ENCODE data around the gene TGM2. TPM values are rescaled to one million over a fixed set of nuclear protein-coding genes. Genes with fewer than 3 reads are reported as not detected.

Gene TGM2
- total RNA-seq, 4 donors from 2014 or later: 14.2 to 52.0 (median 21.7) TPM

DNA sequence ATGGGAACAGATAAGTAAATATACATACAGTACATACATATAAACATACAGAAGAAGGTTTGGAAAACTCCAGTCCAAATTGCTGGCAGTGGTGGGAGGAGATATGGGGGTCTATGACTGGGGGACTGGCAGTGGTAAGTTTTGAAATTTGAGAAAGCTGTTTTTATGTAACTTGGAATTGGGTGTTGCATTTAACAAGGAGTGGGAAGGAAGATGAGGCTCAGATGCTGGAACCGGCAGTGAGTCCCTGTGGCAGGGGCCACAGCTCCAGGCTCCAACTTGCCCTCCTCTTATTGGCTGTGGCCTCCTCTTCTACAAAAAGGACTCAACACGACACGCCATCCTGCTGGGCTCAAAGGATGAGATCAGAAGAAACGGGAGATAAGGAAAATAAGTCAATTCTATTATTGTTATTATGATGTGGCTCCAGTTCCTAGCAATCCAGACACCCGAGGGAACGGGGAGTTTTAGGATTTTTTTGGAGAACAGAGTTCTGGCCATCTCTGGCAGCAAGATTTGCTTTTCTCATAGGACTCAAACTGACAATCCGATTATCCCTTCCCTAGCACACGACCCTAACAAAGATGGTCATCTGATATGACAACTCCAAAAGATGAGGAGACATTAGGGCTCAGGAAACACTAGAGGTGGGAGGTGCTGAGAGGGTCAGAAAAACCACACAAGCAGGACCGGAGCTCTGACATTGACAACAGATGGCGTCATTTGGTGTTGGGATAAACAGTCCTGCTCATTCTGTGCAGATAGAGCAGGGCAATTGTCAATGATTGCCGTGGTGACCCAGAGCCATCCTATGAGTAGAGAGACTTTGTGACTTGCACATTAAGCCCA lies 6.0 kb upstream of the TGM2 start:
- Histone ChIP-seq H3K36me3 (no peaks in the 10 kb centered on the region), H3K27ac (peak overlapping the region in 1 of 4 donors; percentile 10), H3K4me1 (peaks cover 0 to 18% (median 3%) of the 10 kb centered on the region in 4 donors), H3K4me3 (no peak overlapping the region), H3K27me3 (peaks cover 4% of the 10 kb centered on the region), H3K9me3 (no peaks in the 10 kb centered on the region)
- 48 to 60% methylated on average over 7 to 11 of the region's 11 CpGs for whole genome bisulfite sequencing, 2 donors (ENCODE audit: low coverage in 1 of 2)
- in situ Hi-C loops (cut with MboI; ENCODE audit: low pct_ligation_motif_present in 1 of 4, low pct_unique_long_range_greater_than_20kb in 1 of 4, low sequenced_read_pairs in 3 of 4): loop anchor here in 1 of 4 donors (25.0 kb wide), 1 partner anchor 109 kb away; no protein-coding TSS in a partner anchor
- TF ChIP-seq EP300 (IDR thresholded peaks at IDR 0.05; ENCODE audit: low read depth): no peak
- TF ChIP-seq POLR2AphosphoS5 (IDR thresholded peaks at IDR 0.05): no peak
- TF ChIP-seq POLR2A (IDR thresholded peaks at IDR 0.05): no peak
- TF ChIP-seq, protein P1, sequence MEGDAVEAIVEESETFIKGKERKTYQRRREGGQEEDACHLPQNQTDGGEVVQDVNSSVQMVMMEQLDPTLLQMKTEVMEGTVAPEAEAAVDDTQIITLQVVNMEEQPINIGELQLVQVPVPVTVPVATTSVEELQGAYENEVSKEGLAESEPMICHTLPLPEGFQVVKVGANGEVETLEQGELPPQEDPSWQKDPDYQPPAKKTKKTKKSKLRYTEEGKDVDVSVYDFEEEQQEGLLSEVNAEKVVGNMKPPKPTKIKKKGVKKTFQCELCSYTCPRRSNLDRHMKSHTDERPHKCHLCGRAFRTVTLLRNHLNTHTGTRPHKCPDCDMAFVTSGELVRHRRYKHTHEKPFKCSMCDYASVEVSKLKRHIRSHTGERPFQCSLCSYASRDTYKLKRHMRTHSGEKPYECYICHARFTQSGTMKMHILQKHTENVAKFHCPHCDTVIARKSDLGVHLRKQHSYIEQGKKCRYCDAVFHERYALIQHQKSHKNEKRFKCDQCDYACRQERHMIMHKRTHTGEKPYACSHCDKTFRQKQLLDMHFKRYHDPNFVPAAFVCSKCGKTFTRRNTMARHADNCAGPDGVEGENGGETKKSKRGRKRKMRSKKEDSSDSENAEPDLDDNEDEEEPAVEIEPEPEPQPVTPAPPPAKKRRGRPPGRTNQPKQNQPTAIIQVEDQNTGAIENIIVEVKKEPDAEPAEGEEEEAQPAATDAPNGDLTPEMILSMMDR (IDR thresholded peaks at IDR 0.05): no peak
- no peak for DNase-seq
- intact Hi-C loops (cut with DNase I; ENCODE audit: low total_unique reads): no loop called here

DNA sequence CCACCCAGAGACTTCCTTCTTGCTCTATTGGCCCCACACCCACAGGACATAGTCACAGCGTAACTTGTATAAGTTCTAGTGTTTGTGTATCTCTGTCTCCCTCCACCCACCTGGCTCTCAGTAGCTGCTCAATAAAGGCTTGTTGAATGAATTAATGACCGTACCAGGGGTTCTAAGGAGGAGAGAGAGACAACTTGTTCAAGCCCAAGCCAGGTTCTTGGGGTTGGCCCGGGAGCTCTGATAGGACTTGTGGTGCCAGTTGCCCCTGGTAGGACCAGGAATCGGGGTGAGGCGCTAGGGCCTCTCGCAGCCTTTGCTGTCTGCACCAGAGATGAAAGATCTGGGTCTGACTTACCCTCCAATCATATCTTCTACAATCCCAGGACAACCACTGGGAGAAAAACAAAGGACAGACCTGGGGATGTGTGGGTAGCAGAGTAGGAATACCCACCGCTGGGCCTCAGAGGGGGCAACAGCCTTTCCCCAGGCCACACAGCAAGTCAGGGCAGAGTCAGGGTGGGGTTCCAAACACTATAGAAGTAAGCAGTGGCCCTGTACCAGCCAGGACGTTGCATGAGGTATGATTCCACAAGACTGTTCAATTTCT lies 5.3 kb upstream of the TGM2 start:
- Histone ChIP-seq H3K4me1 (peaks cover 4 to 24% (median 5%) of the 10 kb centered on the region in 4 donors), H3K36me3 (no peaks in the 10 kb centered on the region), H3K27me3 (peaks cover 2% of the 10 kb centered on the region), H3K27ac (no peak overlapping the region), H3K9me3 (no peaks in the 10 kb centered on the region), H3K4me3 (no peak overlapping the region)
- 43 to 76% methylated on average over 1 to 8 of the region's 8 CpGs for WGBS, 2 donors (ENCODE audit: low coverage in 1 of 2)
- TF ChIP-seq POLR2A (IDR thresholded peaks at IDR 0.05): no peak
- TF ChIP-seq, protein P1 (IDR thresholded peaks at IDR 0.05): no peak
- TF ChIP-seq POLR2AphosphoS5 (IDR thresholded peaks at IDR 0.05): no peak
- TF ChIP-seq EP300 (IDR thresholded peaks at IDR 0.05; ENCODE audit: low read depth): no peak
- in situ Hi-C loops (cut with MboI; ENCODE audit: low pct_ligation_motif_present in 1 of 4, low pct_unique_long_range_greater_than_20kb in 1 of 4, low sequenced_read_pairs in 3 of 4) (loop anchor here in 1 of 4 donors (25.0 kb wide), 1 partner anchor 108 kb away; no protein-coding TSS in a partner anchor), intact Hi-C loops (cut with DNase I; ENCODE audit: low total_unique reads) (no loop called here)
- no peak for DNase-seq

DNA sequence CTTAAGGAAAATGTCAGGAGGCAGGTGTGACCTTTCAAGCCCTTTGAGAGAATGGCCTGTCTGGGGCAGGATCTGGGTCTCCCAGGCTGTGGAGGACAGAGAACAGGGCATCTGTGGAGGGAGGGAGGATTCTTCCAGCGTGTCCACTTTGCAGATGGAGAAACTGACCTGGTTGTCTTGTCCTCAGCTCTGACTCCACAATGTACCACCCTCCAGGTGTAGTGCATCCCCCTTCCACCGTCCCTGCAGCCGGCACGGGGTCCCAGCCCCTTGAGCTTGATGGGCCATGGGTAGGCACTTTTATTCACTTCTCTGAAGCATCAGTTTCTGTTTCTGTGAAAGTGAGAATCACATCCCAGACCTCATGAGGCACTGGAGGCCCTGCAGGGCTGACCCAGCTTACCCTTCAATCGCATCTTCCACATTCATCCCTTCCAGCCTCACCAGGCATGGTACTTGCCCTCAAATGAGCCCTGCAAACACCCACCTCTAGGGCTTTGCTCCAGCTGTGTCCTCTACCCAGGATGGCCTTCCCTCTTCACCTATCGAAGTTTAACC lies 4.6 kb upstream of the TGM2 start:
- intact Hi-C loops (cut with DNase I; ENCODE audit: low total_unique reads): loop anchor here (5.0 kb wide), 1 partner anchor 112 kb away; no protein-coding TSS in a partner anchor

More for the DNA sequence above, 4.6 kb upstream of the TGM2 start:
- Histone ChIP-seq H3K4me3 (no peak overlapping the region), H3K36me3 (no peaks in the 10 kb centered on the region), H3K4me1 (peaks cover 5 to 29% (median 10%) of the 10 kb centered on the region in 4 donors), H3K9me3 (no peaks in the 10 kb centered on the region), H3K27ac (no peak overlapping the region), H3K27me3 (no peaks in the 10 kb centered on the region)
- in situ Hi-C loops (cut with MboI; ENCODE audit: low pct_ligation_motif_present in 1 of 4, low pct_unique_long_range_greater_than_20kb in 1 of 4, low sequenced_read_pairs in 3 of 4): loop anchor here in 3 of 4 donors (10.0 to 25.0 kb wide), 3 partner anchors 95 to 107 kb away; no protein-coding TSS in a partner anchor
- no peak for DNase-seq
- TF ChIP-seq POLR2AphosphoS5 (IDR thresholded peaks at IDR 0.05): no peak
- no peak for TF ChIP-seq EP300 (IDR thresholded peaks at IDR 0.05; ENCODE audit: low read depth)
- TF ChIP-seq, protein P1 (IDR thresholded peaks at IDR 0.05): no peak
- no peak for TF ChIP-seq POLR2A (IDR thresholded peaks at IDR 0.05)
- WGBS, 2 donors (ENCODE audit: low coverage in 1 of 2): 86 to 90% methylated on average over 1 to 6 of the region's 6 CpGs
